GM12864 (cell line): ENCODE results near the gene LBP.

Source experiments
- DNase-seq: peaks from one replicate; pipeline ENCODE4 v3.0.0-alpha.2; 2011; ENCODE audit warnings: low read depth
- H3K4me3 ChIP-seq: 2 replicates; pipeline ENCODE4 v1.5.1; 2011; ENCODE audit warnings: mild to moderate bottlenecking, low read depth, low read length, control low read depth
- CTCF ChIP-seq: IDR thresholded peaks from 2 replicates; pipeline ENCODE4 v1.5.1; 2011; ENCODE audit warnings: low read depth, mild to moderate bottlenecking, moderate library complexity, low read length, control low read depth, inconsistent platforms; ENCODE audit errors: missing control alignments

The LBP gene

GRCh38 chr20:38303908-38304379 lies 42.3 kb upstream of the LBP start, which contains the start of gene BPI:
BPI (plus strand) TSS chr20:38304156; CDS start chr20:38304224, 68 bp downstream.
- TF ChIP-seq CTCF: no peak
- no peak within 1 kb of the TSS for H3K4me3 ChIP-seq
- DNase-seq: no peak

GRCh38 chr20:38304845-38305447 lies 41.3 kb upstream of the LBP start:
- no peak overlapping the region for H3K4me3 ChIP-seq
- peak; percentile 59 for TF ChIP-seq CTCF
- DNase-seq: no peak

- H3K4me3 ChIP-seq: no peak overlapping the region
- no peak for DNase-seq
- no peak for TF ChIP-seq CTCF
These were observed 40.7 kb upstream of the LBP start for GRCh38 chr20:38305541-38305940.

- no peak for DNase-seq
- TF ChIP-seq CTCF: no peak
- no peak overlapping the region for H3K4me3 ChIP-seq
These were observed 39.9 kb upstream of the LBP start for GRCh38 chr20:38306379-38306778.

GRCh38 chr20:38307371-38308046 lies 38.8 kb upstream of the LBP start:
- no peak for TF ChIP-seq CTCF
- DNase-seq: no peak

GRCh38 chr20:38308047-38308438 lies 38.2 kb upstream of the LBP start:
- TF ChIP-seq CTCF: no peak
- DNase-seq: no peak

More at GRCh38 chr20:38307371-38308046, 38.8 kb upstream of the LBP start:
- H3K4me3 ChIP-seq: no peak overlapping the region

More at GRCh38 chr20:38308047-38308438, 38.2 kb upstream of the LBP start:
- H3K4me3 ChIP-seq: no peak overlapping the region
